Measurements from ENCODE around the gene ELAPOR1.

The ELAPOR1 gene

GRCh38 chr1:109113590-109114341 is at the start of gene ELAPOR1:
ELAPOR1 (plus strand) TSS chr1:109114115; CDS start chr1:109114184, 69 bp downstream.
- peak in 52 of 56 donors; percentile 8 to 90 (median 60) for DNase-seq

- DNase-seq: no peak
Observed at GRCh38 chr1:109065137-109065536, 48.8 kb upstream of the ELAPOR1 start.

- no peak for DNase-seq
Observed at GRCh38 chr1:109067883-109068282, 46.0 kb upstream of the ELAPOR1 start.

- DNase-seq: no peak
Observed at GRCh38 chr1:109069294-109069693, 44.6 kb upstream of the ELAPOR1 start.

- DNase-seq: peak; percentile 59 to 97 (median 91)
Observed at GRCh38 chr1:109075531-109076490, 38.1 kb upstream of the ELAPOR1 start, which contains the start of gene TAF13. TAF13 (minus strand) TSS chr1:109076003; CDS start chr1:109075947, 56 bp downstream.

GRCh38 chr1:109078317-109078716 is 35.6 kb upstream of the ELAPOR1 start:
- no peak for DNase-seq

GRCh38 chr1:109079240-109079622 is 34.7 kb upstream of the ELAPOR1 start:
- no peak for DNase-seq

GRCh38 chr1:109080441-109081082 is 33.4 kb upstream of the ELAPOR1 start:
- DNase-seq: no peak

GRCh38 chr1:109083501-109083900 is 30.4 kb upstream of the ELAPOR1 start:
- peak in 1 of 56 donors; percentile 5 for DNase-seq

GRCh38 chr1:109083923-109084322 is 30.0 kb upstream of the ELAPOR1 start:
- DNase-seq: peak in 50 of 56 donors; percentile 10 to 87 (median 64)

GRCh38 chr1:109084563-109085517 is 29.1 kb upstream of the ELAPOR1 start:
- DNase-seq: no peak

- DNase-seq: peak in 53 of 56 donors; percentile 36 to 91 (median 77)
Observed at GRCh38 chr1:109089242-109090015, 24.5 kb upstream of the ELAPOR1 start.

GRCh38 chr1:109090196-109091077 is 23.5 kb upstream of the ELAPOR1 start, which contains the start of gene TMEM167B:
TMEM167B (plus strand) TSS chr1:109090764; CDS start chr1:109090873, 109 bp downstream.
- DNase-seq: peak in 55 of 56 donors; percentile 54 to 94 (median 88)

- DNase-seq: peak in 3 of 56 donors; percentile 36 to 42 (median 41)
Observed at GRCh38 chr1:109091078-109091838, 22.7 kb upstream of the ELAPOR1 start.

- DNase-seq: no peak
Observed at GRCh38 chr1:109091839-109092193, 22.1 kb upstream of the ELAPOR1 start.

GRCh38 chr1:109094377-109094803 is 19.5 kb upstream of the ELAPOR1 start:
- no peak for DNase-seq

- DNase-seq: no peak
Observed at GRCh38 chr1:109094871-109095270, 19.0 kb upstream of the ELAPOR1 start.
